HepG2 (cell line): Measurements from ENCODE around the gene SLC22A15. TPM values are rescaled to one million over a fixed set of nuclear protein-coding genes. Genes with fewer than 3 reads are reported as not detected.
A peak's percentile ranks its signal among the peaks of the same experiment; 100 is the strongest.

ENCODE experiments used
- ATAC-seq: fragments of 200-7000 bp; cut with Tn5 transposase; 3 replicates; pipeline ENCODE4 v1.9.1; 2020; ENCODE audit warnings: mild to moderate bottlenecking, moderate library complexity
- BruUV-seq: library from RNA; stranded (reverse); fragments of 400-500 nt; replicated peaks from 2 replicates; lab custom pipeline; 2021; lab: Mats Ljungman, UMichigan
- CTCF ChIA-PET: fragments of 300-600 bp; formaldehyde crosslinking; extraction: SDS; loops from one replicate; lab custom pipeline; 2021; ENCODE audit warnings: low total read pairs, inconsistent platforms, low intra/inter-chr PET ratio; lab: Yijun Ruan, JAX
- POLR2A ChIA-PET: fragments of 350-600 bp; sonication (Branson Sonifier 250); formaldehyde crosslinking; loops from one replicate; lab custom pipeline; 2020; ENCODE audit warnings: antibody characterized with exemption, inconsistent platforms; lab: Yijun Ruan, JAX
- DNase-seq: peaks from one replicate; pipeline ENCODE4 v3.0.0-alpha.2; 2015; ENCODE audit warnings: low spot score
- FAIRE-seq: peaks from 3 replicates; lab custom pipeline; 2011; peaks lifted over from hg19 to GRCh38; lab: Jason Lieb, UNC
- H2AFZ ChIP-seq: one replicate; pipeline ENCODE4 v1.6.1; 2011; ENCODE audit warnings: low read length, inconsistent platforms
- H3K27ac ChIP-seq: fragments of 300-600 bp; 3 replicates; pipeline ENCODE4 v1.8.0; 2011; ENCODE audit warnings: mixed run types, mild to moderate bottlenecking, mixed read lengths, low read length, inconsistent platforms; ENCODE audit not compliant: insufficient read depth; ENCODE audit errors: extremely low read length
- H3K27me3 ChIP-seq, 2 experiments: fragments of 200-600 bp in 1 of 2; 2 replicates in 1 of 2; 3 replicates in 1 of 2; pipeline versions ENCODE4 v1.6.0 to v1.8.0; 2011; ENCODE audit warnings: low read length in 2 of 2, mild to moderate bottlenecking in 2 of 2, moderate library complexity in 2 of 2, inconsistent platforms in 1 of 2; ENCODE audit not compliant: insufficient read depth in 2 of 2, control insufficient read depth in 1 of 2
- H3K36me3 ChIP-seq, 2 experiments: fragments of 200-600 bp in 1 of 2; replicated peaks in 1 of 2; 2 replicates in 1 of 2; 3 replicates in 1 of 2; pipeline versions ENCODE4 v1.5.1 to v1.8.0; 2011; ENCODE audit warnings: low read length in 2 of 2, inconsistent platforms in 1 of 2; ENCODE audit not compliant: insufficient read depth in 2 of 2, control insufficient read depth in 1 of 2
- H3K4me1 ChIP-seq: 2 replicates; pipeline ENCODE4 v1.5.1; 2012; ENCODE audit warnings: low read length, inconsistent platforms; ENCODE audit not compliant: insufficient read depth
- H3K4me2 ChIP-seq: 2 replicates; pipeline ENCODE4 v1.6.0; 2011; ENCODE audit warnings: low read depth, low read length, inconsistent platforms
- H3K4me3 ChIP-seq, 3 experiments: fragments of 200-600 bp in 1 of 3; sonication (generic), shearing (Covaris generic) in 1 of 3; replicated peaks in 1 of 3; 2 replicates each; pipeline ENCODE4 v1.5.1; 2011 to 2016; ENCODE audit warnings: low read length in 3 of 3, inconsistent platforms in 2 of 3, low read depth in 2 of 3, mild to moderate bottlenecking in 2 of 3, control low read depth in 1 of 3, mixed read lengths in 1 of 3; ENCODE audit not compliant: insufficient read depth in 1 of 3
- H3K79me2 ChIP-seq: one replicate; pipeline ENCODE4 v1.6.1; 2011; ENCODE audit warnings: low read length, inconsistent platforms; ENCODE audit not compliant: insufficient read depth
- H3K9ac ChIP-seq: 2 replicates; pipeline ENCODE4 v1.6.0; 2011; ENCODE audit warnings: mild to moderate bottlenecking, low read depth, low read length, inconsistent platforms; ENCODE audit not compliant: insufficient read depth
- H3K9me3 ChIP-seq: 2 replicates; pipeline ENCODE4 v1.5.1; 2012; ENCODE audit warnings: mild to moderate bottlenecking, low read length
- H4K20me1 ChIP-seq: 2 replicates; pipeline ENCODE4 v1.6.0; 2011; ENCODE audit warnings: inconsistent platforms, mild to moderate bottlenecking, low read length, moderate library complexity; ENCODE audit not compliant: insufficient read depth
- KLF16 ChIP-seq, 2 experiments: sonication (generic) in 1 of 2; formaldehyde crosslinking in 1 of 2; IDR thresholded peaks; 2 replicates each; pipeline versions ENCODE4 v1.6.1 to v1.8.0; 2016 to 2023; ENCODE audit warnings: missing genetic modification reagents in 2 of 2, missing compliant biosample characterization in 1 of 2
- MAFF ChIP-seq: IDR thresholded peaks from 2 replicates; pipeline ENCODE4 v1.6.1; 2011; ENCODE audit warnings: low read depth, low read length, improper control_type of control experiment
- NFIB ChIP-seq: sonication (generic); formaldehyde crosslinking; IDR thresholded peaks from 2 replicates; pipeline ENCODE4 v1.9.0; 2021; ENCODE audit warnings: missing genetic modification reagents, mild to moderate bottlenecking, borderline replicate concordance
- PHB2 ChIP-seq: fragments of 450-650 bp; IDR thresholded peaks from 2 replicates; pipeline ENCODE4 v1.6.1; 2018; ENCODE audit not compliant: partially characterized antibody
- PPARG ChIP-seq: conservative IDR thresholded peaks from 2 replicates; pipeline ENCODE4 v1.6.1; 2016; ENCODE audit warnings: missing biosample characterization, missing genetic modification reagents
- RARA ChIP-seq: IDR thresholded peaks from 2 replicates; pipeline ENCODE4 v1.6.1; 2016; ENCODE audit warnings: missing genetic modification reagents, missing compliant biosample characterization
- RFX1 ChIP-seq: fragments of 450-650 bp; IDR thresholded peaks from 2 replicates; pipeline ENCODE4 v1.6.1; 2017
- ZBTB49 ChIP-seq: sonication (generic); formaldehyde crosslinking; IDR thresholded peaks from 2 replicates; pipeline ENCODE4 v1.4.0; 2020; ENCODE audit warnings: missing genetic modification reagents, borderline replicate concordance
- ZKSCAN8 ChIP-seq: IDR thresholded peaks from 2 replicates; pipeline ENCODE4 v1.6.1; 2016; ENCODE audit warnings: borderline replicate concordance, missing genetic modification reagents, missing compliant biosample characterization
- ZNF138 ChIP-seq: sonication (generic); formaldehyde crosslinking; IDR thresholded peaks from 2 replicates; pipeline ENCODE4 v1.5.0; 2020; ENCODE audit warnings: mild to moderate bottlenecking, low read depth, missing genetic modification reagents
- ZNF44 ChIP-seq: sonication (generic); formaldehyde crosslinking; IDR thresholded peaks from 2 replicates; pipeline ENCODE4 v1.5.1; 2020; ENCODE audit warnings: mild to moderate bottlenecking, missing genetic modification reagents
- WGBS: methylation state at CpG from one replicate; pipeline ENCODE4 v1.1.6; 2017; ENCODE audit warnings: low lambda C conversion rate; 5-methylcytosine and 5-hydroxymethylcytosine counted together
- in situ Hi-C: cut with HindIII; loops from 2 replicates; pipeline ENCODE4 v1.10.0; 2017; ENCODE audit warnings: low pct_unique_long_range_greater_than_20kb; ENCODE audit not compliant: extremely low pct_ligation_motif_present
- intact Hi-C: fragments of 100-400 bp; cut with micrococcal nuclease; formaldehyde crosslinking; loops from one replicate; pipeline ENCODE4 v1.10.0; 2022; ENCODE audit not compliant: unreplicated experiment
- polyA plus RNA-seq, 8 experiments: library from polyadenylated mRNA; depleted of rRNA in 3 of 8; stranded (reverse) in 7 of 8; unstranded in 1 of 8; fragments of >200 nt; fragmentation: Illumina TruSeq in 4 of 8; extraction: Trizol in 4 of 8; gene quantifications; 2 replicates each; pipeline versions ENCODE4 v1.2.1 to v1.2.3, GENCODE V29; 2011 to 2016; ENCODE audit warnings: low read depth in 4 of 8, missing spikeins in 1 of 8, mixed read lengths in 1 of 8; ENCODE audit not compliant: insufficient read depth in 1 of 8
- total RNA-seq, 5 experiments: library from RNA; depleted of rRNA; stranded (reverse); fragments of >200 nt; fragmentation: Illumina TruSeq; extraction: Trizol; gene quantifications; 2 replicates each; pipeline ENCODE4 v1.2.3, GENCODE V29; 2016; ENCODE audit warnings: low read depth in 1 of 5

Gene SLC22A15
- total and polyA plus RNA-seq, 2 of the 13 experiments (the other 11 are each of a cell fraction or from before 2014, with no cell fraction given) = 0.24 to 1.7 TPM

GRCh38 chr1:116099919-116100318 lies 123.6 kb downstream of the SLC22A15 start (continued):
- no peak for TF ChIP-seq KLF16 (CRISPR knock-in tag; IDR thresholded peaks at IDR 0.05)
- TF ChIP-seq ZKSCAN8 (CRISPR knock-in tag) = no peak

- H3K4me3 ChIP-seq = no peak overlapping the region
- no peaks in the 10 kb centered on the region for H3K9me3 ChIP-seq
- peak; percentile 53 for DNase-seq
- H3K9ac ChIP-seq = no peak overlapping the region
- ATAC-seq = peak; percentile 77
- no peak overlapping the region for H2AFZ ChIP-seq
- 25% methylated on average over 2 of the region's 3 CpGs for WGBS
- intact Hi-C loops = no loop called here
- in situ Hi-C loops = no loop called here
- POLR2A ChIA-PET = no interaction called here
- peaks cover 54% of the 10 kb centered on the region for H3K4me1 ChIP-seq
- no peaks in the 10 kb centered on the region for H4K20me1 ChIP-seq
- TF ChIP-seq PPARG (CRISPR knock-in tag) (no peak), ZNF138 (no peak), ZNF44 (CRISPR knock-in tag) (no peak), PHB2 (no peak), ZBTB49 (CRISPR knock-in tag) (no peak), RARA (CRISPR knock-in tag) (peak; percentile 64), NFIB (CRISPR knock-in tag) (no peak), RFX1 (0 out of 2 replicates have a peak, but pooled peaks have one; percentile 15), MAFF (no peak)
- CTCF ChIA-PET = no interaction called here
- no peak for FAIRE-seq
- H3K36me3 ChIP-seq = no peaks in the 10 kb centered on the region
- no TSS peak for BruUV-seq
- no peaks in the 10 kb centered on the region for H3K79me2 ChIP-seq
- H3K27ac ChIP-seq = no peak overlapping the region
- H3K4me2 ChIP-seq = peak overlapping the region; percentile 40
- H3K27me3 ChIP-seq = no peaks in the 10 kb centered on the region
Observed at GRCh38 chr1:116104667-116105066, 128.4 kb downstream of the SLC22A15 start.
